Central memory CD8-positive, alpha-beta T cell (primary cell): ENCODE data around the gene MTTP.

Source experiments
- ATAC-seq: fragments of 150-1000 bp; cut with Tn5 transposase; replicated peaks from 2 replicates; pipeline ENCODE4 v1.10.0; 2022; ENCODE audit warnings: mild to moderate bottlenecking, moderate FRiP score, moderate number of reproducible peaks; ENCODE audit not compliant: poor library complexity, severe bottlenecking; ENCODE audit errors: extremely low read depth
- DNase-seq, 2 donors: peaks; one replicate each; pipeline ENCODE4 v3.0.0; 2021; ENCODE audit warnings: low spot score in 2 of 2
- H3K27ac Mint-ChIP-seq: one replicate; pipeline ENCODE4 v1.8.0; 2022; ENCODE audit warnings: low read depth, mild to moderate bottlenecking, moderate library complexity, mixed read lengths
- H3K27me3 Mint-ChIP-seq: one replicate; pipeline ENCODE4 v1.8.0; 2022; ENCODE audit warnings: mixed read lengths
- H3K36me3 Mint-ChIP-seq: one replicate; pipeline ENCODE4 v1.8.0; 2022; ENCODE audit warnings: mild to moderate bottlenecking, moderate library complexity, mixed read lengths; ENCODE audit not compliant: insufficient read depth
- H3K4me1 Mint-ChIP-seq: one replicate; pipeline ENCODE4 v1.8.0; 2022; ENCODE audit warnings: mixed read lengths
- H3K4me3 Mint-ChIP-seq: one replicate; pipeline ENCODE4 v1.8.0; 2022; ENCODE audit warnings: mild to moderate bottlenecking, moderate library complexity, mixed read lengths
- H3K9me3 Mint-ChIP-seq: one replicate; pipeline ENCODE4 v1.8.0; 2022; ENCODE audit warnings: mixed read lengths

MTTP gene

GRCh38 chr4:99669084-99669483 is 94.5 kb downstream of the MTTP start:
- Mint-ChIP-seq H3K27ac (no peak overlapping the region), H3K36me3 (peaks cover 1% of the 10 kb centered on the region), H3K4me1 (no peaks in the 10 kb centered on the region), H3K9me3 (peaks cover 21% of the 10 kb centered on the region), H3K27me3 (peaks cover 56% of the 10 kb centered on the region), H3K4me3 (no peak overlapping the region)
- ATAC-seq (no peak), DNase-seq (no peak)

GRCh38 chr4:99670409-99671073 is 95.9 kb downstream of the MTTP start:
- DNase-seq: no peak
- peaks cover 21% of the 10 kb centered on the region for H3K9me3 Mint-ChIP-seq
- peaks cover 1% of the 10 kb centered on the region for H3K36me3 Mint-ChIP-seq
- H3K4me3 Mint-ChIP-seq: no peak overlapping the region
- H3K27ac Mint-ChIP-seq: no peak overlapping the region
- H3K4me1 Mint-ChIP-seq: no peaks in the 10 kb centered on the region
- no peak for ATAC-seq
- H3K27me3 Mint-ChIP-seq: peaks cover 51% of the 10 kb centered on the region
